HG03060 (cell line): ENCODE measurements around the gene WWOX.

Source experiments
- ATAC-seq: cut with Tn5 transposase; IDR thresholded peaks from one replicate; pipeline ENCODE4 v1.9.1; 2021; ENCODE audit warnings: low read depth, moderate number of reproducible peaks; ENCODE audit not compliant: unreplicated experiment

Gene WWOX

DNA sequence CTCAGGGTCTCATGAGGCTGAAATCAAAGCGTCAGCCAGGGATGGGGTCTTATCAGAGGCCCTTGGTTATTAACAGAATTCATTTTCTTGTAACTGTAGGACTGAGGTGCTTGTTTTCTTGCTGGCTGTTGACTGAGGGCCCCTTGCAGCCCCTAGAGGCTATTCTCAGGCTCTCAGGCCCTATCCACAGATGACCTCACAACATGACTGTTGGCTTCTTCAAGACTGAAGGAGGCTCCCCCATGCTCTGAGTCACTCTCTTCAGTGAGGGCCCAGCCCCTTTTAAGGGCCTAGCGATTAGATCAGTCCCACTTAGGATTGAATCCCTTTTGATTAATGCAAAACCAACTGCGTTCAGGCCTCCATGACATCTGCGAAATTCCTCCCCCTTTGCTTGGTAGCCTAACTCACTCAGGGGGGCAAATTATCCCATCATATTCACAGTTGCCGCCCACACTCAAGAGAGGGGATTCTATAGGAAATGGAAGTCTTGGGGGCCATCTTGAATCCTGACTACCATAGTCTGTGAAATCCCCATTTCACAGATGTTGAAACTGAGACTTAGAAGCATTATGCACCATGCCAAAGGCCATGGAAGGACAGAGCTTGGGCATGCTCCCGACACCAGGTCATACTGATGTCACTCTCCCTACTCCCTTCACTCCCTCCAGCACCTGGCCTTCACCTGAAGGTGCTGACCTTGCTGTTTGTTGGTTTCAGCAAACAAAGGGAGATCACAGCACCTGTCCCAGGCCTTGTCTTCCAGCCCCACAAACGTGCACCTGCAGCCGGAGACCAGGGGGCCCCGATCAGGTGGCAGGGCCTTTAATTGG, 908.8 kb downstream of the WWOX start:
- no peak for ATAC-seq

DNA sequence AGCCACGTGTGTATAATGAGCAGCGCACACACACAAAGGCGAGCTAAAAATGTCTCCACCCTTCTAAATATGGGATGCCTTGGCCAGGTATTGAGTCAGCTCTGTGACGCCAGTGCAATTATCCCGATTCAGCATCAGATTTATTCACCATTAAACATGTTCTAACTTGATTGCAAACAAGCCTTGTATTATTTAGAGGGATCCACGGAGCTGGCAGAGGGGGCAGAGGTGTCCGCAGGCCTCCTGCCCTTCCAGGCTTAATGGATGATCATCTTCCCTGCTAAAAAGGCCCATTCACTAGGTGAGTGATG, 909.4 kb downstream of the WWOX start:
- ATAC-seq = no peak

DNA sequence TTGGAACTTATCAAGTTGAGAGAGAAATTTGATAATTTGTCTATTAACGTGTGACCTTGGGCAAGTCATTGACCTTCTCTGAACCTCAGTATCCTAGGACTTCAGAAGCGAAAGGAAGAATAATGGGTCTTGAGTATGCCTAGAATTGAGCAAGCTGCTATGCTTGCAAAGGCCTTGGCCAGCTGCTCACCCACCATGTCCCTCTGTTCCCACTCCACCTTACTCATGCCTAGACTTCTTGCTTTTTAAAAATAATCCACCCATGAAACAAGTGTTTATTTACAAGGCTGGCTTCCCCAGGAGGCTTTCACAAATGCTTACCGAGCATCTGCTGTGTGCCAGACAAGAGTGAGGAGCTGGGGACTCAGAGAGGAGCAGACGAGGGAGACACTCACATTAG, 910.4 kb downstream of the WWOX start:
- no peak for ATAC-seq

DNA sequence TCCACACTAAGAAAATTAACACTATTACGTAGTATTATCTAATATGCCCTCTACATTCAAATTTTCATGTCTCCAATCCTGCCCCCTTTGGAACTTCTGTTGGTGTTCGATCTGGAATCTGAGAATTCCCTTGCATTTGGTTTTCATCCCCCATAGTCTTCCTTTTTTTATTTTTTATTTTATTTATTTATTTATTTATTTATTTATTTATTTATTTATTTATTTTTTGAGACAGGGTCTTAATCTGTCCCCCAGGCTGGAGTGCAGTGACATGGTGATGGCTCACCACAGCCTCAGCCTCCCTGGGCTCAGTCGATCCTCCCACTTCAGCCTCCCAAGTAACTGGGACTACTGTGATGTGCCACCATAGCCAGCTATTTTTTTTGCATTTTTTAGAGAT, 911.8 kb downstream of the WWOX start:
- ATAC-seq = no peak

DNA sequence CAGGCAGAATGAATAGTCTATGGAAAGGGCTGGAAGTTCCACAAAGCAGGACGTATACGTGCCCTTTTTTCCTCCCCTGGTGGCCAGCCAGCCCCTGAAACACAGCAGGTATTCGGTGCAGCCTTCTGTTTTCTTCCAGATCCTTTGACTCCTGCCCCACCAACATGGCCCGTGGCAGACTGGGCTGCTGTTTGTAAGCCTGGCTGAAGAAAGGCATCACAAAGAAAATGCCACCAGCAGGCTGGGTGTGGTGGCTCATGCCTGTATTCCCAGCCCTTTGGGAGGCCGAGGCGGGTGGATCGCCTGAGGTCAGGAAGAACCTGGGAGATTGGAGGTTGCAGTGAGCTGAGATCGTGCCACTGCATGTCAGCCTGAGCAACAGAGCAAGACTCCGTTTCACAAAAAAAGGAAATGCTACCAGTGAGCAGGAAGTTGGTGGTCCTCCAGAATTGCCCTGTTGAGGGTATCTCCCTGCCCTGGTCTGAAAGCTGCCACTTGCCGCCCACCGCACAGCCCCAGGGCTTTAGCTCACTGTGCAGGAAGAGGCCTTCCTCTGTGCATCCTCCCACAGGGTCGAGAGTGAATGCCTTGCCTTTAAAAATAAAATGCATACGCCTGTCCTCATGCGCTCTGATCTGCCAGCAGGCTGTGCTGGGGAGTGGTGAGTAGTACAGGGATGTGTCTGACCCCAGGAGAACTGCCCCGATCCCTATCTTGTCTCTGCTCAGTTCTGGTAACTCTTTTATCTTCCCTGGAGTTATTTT, 913.4 kb downstream of the WWOX start:
- no peak for ATAC-seq

DNA sequence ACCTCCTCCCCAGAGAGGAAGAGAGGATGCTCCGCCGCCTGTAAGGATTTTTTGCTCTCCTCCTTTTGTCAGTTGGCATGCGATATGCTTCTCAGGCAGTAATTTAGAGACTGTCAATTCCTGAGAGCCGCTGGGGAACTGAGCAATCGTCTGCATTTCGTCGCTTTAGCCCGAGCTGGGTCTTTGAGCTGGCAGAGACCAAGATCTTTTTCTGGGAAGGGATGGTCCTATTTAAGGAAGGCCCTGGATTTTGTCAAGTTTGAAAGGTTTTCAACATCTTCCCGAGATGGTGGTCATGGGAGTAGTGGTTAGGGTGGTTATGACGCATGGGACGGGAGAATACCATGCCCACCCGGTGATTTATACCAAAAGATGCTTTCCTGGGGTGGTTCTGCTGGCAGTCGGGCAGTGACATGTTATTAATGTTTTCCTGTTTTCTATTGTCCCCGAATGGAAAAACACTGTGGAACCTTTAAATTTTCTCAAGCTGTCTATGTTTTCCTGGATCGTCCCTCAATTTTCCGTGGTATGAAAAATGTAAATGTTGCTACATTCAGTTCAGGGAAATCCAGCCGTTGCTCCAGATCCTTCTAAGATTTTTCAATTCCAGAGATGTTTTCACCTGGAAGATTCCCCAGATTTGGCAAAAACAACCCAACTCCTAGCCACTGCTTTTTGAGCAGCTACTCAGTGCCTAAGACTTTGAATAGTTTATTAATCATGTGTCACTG, 914.6 kb downstream of the WWOX start:
- no peak for ATAC-seq

DNA sequence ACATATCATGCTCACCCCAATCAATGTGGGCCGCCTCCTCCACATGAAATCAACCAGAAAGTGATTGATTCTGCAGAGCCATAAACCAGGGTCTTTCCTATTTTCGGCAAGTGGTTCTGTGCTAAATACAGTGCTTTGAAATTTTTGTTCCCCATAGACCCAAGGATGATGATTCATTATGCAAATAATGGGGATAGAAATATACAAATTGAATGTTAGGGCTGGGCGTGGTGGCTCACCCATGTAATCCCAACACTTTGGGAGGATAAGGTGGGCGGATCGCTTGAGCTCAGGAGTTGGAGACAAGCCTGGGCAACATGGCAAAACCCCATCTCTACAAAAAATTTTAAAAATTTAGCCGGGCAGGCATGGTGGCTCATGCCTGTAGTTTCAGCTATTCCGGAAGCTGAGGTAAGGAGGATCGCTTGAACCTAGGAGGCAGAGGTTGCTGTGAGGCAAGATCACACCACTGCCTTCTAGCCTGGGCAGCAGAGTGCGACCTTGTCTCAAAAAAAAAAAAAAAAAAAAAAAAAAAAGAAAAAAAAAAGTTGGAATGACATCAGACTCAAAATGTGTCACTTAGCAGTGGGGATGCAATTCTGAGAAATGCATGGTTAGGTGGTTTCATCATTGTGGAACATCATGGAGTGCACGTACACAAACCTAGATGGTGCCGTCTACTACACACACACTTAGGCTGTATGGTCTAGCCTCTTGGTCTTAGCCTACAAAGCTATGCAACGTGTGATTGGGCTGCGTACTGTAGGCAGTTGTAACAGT, 919.4 kb downstream of the WWOX start:
- no peak for ATAC-seq

DNA sequence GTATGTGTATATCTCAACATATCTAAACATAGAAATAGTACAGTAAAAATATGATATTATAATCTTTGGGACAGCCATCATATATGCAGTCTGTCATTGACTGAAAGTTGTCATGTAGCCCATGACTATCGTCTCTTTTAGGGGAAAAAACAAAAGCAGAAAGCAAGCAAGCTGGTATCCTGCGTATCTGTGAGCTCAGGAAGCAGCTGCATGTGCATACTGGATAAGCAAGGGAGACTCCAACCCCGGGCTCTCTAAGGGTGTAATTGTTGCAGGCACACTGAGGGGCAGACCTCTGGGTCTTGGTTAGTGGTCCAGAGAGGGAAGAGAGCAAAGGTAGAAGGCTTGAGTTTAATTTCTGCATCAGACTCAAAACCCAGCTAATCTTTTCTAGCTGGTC, 920.0 kb downstream of the WWOX start:
- ATAC-seq = no peak

DNA sequence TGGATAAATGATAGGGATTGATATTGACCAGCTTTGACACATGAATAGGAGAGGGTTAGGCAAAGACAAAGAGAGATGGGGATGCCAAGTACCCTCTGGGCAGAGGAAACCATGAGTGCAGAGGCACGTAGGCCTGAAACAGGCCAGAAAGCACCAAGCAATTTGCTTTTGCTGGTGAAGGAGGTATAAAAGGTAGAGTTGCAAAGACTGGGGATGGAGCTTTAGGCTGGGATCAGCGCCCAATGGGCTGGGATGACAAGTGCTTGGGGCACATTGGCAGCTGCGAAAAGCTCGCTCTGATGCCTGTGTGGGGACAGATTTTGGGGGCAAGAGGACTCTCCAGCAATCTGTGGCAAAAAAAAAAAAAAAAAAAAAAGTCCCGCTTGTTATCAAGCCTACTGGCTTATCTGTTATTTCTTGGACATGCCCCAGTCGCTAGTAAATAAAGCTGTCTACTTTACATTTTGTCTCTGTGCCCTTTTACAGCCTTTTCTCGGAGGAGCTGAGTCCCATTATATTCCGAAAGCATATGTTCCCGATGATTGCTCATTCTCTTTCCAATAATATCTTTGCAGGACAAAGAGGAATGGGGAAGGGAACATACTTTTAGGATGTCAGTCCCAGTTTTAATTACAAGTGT, 922.7 kb downstream of the WWOX start:
- no peak for ATAC-seq

DNA sequence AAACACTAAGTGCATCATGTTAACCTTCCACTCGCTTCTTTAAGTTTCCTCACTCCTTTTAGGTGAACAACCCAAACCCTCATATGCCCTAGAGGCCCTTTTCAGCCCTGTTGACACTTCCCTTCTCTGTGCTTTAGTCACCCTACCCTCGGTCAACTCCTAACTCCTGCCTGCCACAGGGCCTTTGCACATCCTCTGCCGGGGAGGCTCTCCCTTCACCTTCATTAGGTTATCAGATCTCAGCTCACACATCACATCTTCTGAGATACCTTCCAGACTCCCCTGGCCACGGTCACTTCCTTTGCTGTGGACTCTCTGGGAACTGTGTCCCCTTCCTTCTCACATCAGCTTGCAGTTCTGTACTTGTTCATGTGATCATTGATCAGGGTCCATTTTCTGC, 926.7 kb downstream of the WWOX start:
- no peak for ATAC-seq

DNA sequence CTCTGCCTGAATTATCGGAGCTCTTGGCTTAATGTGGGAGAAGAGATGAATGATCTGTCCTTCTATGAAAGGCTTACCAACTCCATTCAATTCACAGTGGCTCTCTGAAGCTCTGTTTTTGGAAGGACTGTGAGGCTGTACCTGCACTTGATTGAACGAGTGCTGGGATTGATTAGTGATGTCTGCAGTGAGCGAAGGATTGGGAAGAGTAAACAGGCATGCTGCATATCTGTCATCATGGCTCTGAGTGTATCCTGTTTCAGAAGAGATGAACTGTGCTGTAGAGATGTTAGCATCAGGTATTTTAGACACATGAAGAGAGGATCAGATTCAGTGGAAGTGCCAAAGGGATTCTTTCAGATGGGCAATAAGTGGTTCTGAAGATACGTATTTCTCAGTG, 937.1 kb downstream of the WWOX start:
- ATAC-seq = no peak

DNA sequence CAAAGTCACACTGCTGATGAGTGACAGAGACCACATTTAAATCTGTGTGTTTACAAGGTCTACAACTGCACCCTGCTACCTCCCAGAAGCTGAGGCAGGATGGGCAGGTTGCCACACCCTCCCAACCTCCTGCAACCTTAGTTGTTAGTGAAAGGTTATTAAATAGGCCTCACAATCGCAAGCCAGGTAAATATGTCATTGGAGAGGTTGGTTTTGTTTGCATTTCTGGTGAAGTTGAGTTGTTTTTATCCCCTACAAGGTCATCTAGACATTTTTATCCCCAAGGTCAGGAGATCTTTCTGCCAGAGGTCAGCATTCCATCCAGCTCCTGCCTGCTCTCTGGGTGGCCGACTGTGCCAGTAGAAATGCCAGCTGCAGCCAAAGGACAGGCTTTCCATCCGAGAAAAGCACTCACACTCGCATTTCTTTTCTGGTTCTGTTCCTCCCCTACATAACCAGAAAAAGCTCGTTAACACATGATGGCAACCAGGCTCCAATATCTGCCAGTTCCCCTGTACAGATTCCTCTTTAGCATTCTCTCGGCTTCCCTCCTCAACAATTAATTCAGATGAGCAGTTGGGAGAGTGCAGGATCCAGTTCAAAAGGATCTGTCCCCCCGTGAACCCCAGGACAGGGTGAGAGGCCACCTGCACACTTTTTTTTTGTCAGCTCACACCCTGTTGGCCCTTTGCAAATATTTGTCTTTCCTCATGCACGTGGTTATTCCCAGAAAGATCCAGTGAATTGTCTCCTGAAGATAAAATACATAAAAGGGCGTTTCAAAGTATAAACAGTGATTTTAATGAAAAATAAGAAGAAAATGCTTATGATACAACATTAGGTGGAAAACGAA, 938.3 kb downstream of the WWOX start:
- ATAC-seq = no peak

DNA sequence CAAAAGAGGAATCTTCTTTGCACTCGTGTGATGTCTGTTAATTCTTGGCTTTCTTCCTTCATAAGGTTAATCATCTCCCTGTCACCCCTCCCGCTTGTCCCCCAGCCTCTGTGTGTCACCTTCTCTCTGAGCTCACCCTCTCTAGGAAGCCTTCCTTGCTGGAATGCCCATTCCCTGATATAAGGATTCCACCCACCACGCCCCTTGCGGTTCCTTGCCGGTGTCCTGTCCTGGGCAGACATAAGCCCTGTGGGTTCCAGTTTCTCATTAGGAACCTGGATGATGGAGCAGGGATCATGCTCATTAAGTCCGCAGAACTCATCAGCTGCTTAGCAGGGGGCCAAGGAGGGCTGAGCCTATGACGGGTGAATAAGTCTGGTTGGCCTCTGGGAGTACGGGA, 941.8 kb downstream of the WWOX start:
- no peak for ATAC-seq

DNA sequence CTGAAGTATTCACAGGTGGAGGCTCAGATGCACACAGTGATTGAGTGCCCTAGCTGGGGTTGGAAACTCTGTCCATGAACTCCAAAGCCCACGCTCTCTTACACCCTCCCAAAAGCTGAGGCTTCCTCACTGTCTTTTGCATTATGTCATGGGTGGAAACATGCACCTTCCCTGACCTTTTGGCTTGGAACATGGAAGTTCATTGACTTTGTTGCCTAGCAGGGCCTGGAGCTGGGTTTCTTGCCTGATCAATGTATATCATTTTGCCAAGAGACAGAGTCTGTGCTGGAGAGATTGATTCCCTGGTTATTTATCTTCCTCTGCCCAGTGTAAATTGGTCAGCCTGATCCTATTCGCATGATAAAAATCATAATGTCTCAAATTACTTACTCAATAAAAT, 942.7 kb downstream of the WWOX start:
- no peak for ATAC-seq

DNA sequence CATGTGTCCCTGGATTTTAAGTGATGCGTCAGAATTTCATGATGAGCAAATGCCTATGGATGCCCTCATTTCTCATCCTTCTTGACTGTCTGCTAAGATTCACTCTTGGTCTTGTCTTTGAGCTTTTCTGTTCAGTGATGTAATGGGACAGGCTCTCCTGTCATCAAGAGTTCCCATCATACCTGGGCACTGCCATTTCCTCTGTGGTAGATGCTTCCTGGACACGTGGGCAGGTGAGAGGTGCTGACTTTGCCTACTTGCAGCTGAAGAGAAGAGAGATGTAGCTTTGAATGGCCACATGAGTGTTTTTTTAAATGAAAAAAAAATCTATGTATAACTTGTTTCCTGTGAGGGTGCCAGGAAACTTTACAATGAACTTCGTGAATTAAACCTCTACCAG, 943.4 kb downstream of the WWOX start:
- ATAC-seq = no peak

DNA sequence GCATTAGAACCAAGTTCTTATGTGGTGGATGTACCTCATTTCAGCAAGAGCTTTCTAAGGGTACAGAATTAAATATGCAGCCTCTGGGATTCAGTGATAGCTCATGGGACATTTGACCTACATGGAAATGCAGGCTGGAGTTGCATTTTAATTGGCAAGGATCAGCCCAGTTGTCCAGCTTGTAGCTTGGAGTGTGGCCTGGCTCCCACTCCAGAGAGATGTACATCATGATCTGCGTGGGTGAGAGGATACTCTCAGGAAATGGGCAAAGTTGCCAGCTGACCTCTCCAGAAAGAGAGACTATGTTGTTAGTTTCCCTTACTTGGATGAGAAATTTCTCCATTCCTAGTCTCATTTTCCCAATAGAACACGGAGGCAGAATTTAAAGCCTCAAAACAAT, 945.7 kb downstream of the WWOX start:
- ATAC-seq = no peak

DNA sequence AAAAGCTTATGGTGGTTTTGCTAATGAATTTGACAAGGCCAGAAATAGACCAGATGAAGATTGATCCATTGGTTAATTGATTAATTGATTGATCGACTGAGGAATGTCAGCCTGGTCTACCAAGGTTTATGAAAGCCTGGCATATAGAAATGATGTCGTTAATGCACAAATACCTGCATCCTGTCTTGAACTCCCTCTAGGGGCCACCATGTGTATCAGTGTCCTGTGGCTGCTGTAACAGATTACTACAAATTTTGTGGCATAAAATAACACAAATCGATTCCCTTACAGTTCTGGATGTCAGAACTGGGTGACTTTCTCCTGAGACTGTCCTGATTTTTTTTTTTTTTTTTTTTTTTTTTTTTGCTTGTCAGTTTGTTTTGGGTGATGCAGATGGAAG, 947.9 kb downstream of the WWOX start:
- ATAC-seq = no peak

DNA sequence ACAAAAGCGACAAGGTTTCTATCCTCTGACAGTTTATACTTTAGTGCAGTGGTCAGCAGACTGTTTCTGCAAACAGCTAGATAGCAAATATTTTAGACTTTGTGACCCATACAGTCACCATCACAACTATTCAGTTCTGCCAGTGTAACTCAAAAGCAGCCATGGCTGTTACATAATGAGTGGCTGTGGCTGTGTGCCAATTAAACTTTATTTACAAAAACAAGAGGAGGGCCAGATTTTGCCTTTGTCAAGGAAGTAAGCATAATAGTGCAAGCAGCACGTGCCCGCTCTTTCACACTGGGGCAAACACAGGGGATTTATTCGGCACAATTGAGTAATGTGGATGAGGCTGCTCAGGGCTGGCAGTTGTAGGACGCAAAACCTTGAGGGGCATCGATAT, 949.6 kb downstream of the WWOX start:
- ATAC-seq = no peak

DNA sequence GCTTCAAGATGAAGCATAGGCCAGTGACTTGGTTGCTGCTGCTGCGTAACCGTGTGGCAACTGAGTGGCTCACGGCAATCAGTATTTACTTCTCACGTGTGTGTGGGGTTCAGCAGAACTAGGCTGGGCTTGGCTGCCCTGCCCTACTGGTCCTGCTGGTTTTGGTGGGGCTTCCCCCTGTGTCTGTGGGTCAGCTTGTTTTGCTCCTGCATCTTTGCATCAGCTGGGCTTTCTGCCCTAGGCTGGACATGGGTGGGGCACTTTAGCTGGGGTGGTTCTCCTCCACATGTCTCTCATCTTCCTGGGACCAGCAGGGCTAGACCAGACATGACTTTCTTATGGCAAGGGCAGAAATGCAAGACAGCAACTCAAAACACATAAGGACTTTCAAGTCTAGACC, 950.6 kb downstream of the WWOX start:
- ATAC-seq = no peak
